SK-N-SH (cell line): ENCODE results near the gene ZNF469. TPM values are rescaled to one million over a fixed set of nuclear protein-coding genes. Genes with fewer than 3 reads are reported as not detected.

Experiments used
- CTCF ChIA-PET: fragments of 300-600, 350-600 bp; formaldehyde crosslinking; extraction: SDS; loops from one replicate; lab custom pipeline; 2021; lab: Yijun Ruan, JAX
- POLR2A ChIA-PET: fragments of 350-600 bp; sonication (Branson Sonifier 250); formaldehyde crosslinking; extraction: SDS; loops from one replicate; lab custom pipeline; 2020; ENCODE audit warnings: antibody characterized with exemption, inconsistent platforms; lab: Yijun Ruan, JAX
- DNase-seq: peaks from one replicate; pipeline ENCODE4 v3.0.0; 2012
- H2AFZ ChIP-seq: fragments of 200-600 bp; sonication (generic); 2 replicates; pipeline ENCODE4 v1.8.1; 2016; ENCODE audit warnings: antibody characterized with exemption, mild to moderate bottlenecking, low read depth
- H3F3A ChIP-seq: fragments of 200-600 bp; sonication (generic); replicated peaks from 2 replicates; pipeline ENCODE3; 2016; ENCODE audit warnings: antibody characterized with exemption, mild to moderate bottlenecking; ENCODE audit not compliant: insufficient read depth
- H3K27ac ChIP-seq, 2 experiments: fragments of 200-500 bp in 1 of 2; fragments of 200-600 bp in 1 of 2; sonication (Bioruptor generic) in 1 of 2; sonication (generic), shearing (Covaris generic) in 1 of 2; 2 replicates each; pipeline versions ENCODE4 v1.5.1 to v1.6.1; 2014 to 2016; ENCODE audit warnings: low read depth in 2 of 2, inconsistent platforms in 1 of 2, low read length in 1 of 2, mild to moderate bottlenecking in 1 of 2, mixed read lengths in 1 of 2
- H3K27me3 ChIP-seq: fragments of 200-600 bp; sonication (generic), shearing (Covaris generic); 2 replicates; pipeline ENCODE4 v1.6.1; 2016; ENCODE audit warnings: mixed run types; ENCODE audit not compliant: insufficient read depth
- H3K36me3 ChIP-seq, 2 experiments: fragments of 200-500 bp in 1 of 2; fragments of 200-600 bp in 1 of 2; sonication (Bioruptor generic) in 1 of 2; sonication (generic) in 1 of 2; replicated peaks in 1 of 2; 2 replicates each; pipeline versions ENCODE3 to v1.5.1; 2014 to 2016; ENCODE audit warnings: low read length in 1 of 2, mild to moderate bottlenecking in 1 of 2; ENCODE audit not compliant: insufficient read depth in 2 of 2, control insufficient read depth in 1 of 2
- H3K4me1 ChIP-seq, 2 experiments: fragments of 200-500 bp in 1 of 2; fragments of 200-600 bp in 1 of 2; sonication (Bioruptor generic) in 1 of 2; sonication (generic), shearing (Covaris generic) in 1 of 2; 2 replicates each; pipeline versions ENCODE4 v1.5.1 to v1.6.1; 2014 to 2016; ENCODE audit warnings: low read depth in 1 of 2, low read length in 1 of 2, mixed run types in 1 of 2; ENCODE audit not compliant: insufficient read depth in 2 of 2, control insufficient read depth in 1 of 2
- H3K4me2 ChIP-seq: fragments of 200-600 bp; sonication (generic), shearing (Covaris generic); 2 replicates; pipeline ENCODE4 v1.6.1; 2017; ENCODE audit warnings: mixed run types
- H3K4me3 ChIP-seq, 2 experiments: fragments of 200-500 bp in 1 of 2; fragments of 200-600 bp in 1 of 2; sonication (Bioruptor generic) in 1 of 2; sonication (generic), shearing (Covaris generic) in 1 of 2; 2 replicates each; pipeline versions ENCODE4 v1.5.1 to v1.8.1; 2014 to 2016; ENCODE audit warnings: low read depth in 2 of 2, inconsistent platforms in 1 of 2, low read length in 1 of 2, mild to moderate bottlenecking in 1 of 2, mixed read lengths in 1 of 2, moderate library complexity in 1 of 2
- H3K79me2 ChIP-seq: fragments of 200-600 bp; sonication (generic); 2 replicates; pipeline ENCODE4 v1.8.1; 2017; ENCODE audit warnings: mild to moderate bottlenecking; ENCODE audit not compliant: insufficient read depth
- H3K9ac ChIP-seq: fragments of 200-600 bp; sonication (generic); 2 replicates; pipeline ENCODE4 v1.6.1; 2017; ENCODE audit warnings: mixed run types
- H3K9me2 ChIP-seq: fragments of 200-600 bp; sonication (generic); 2 replicates; pipeline ENCODE4 v1.6.1; 2017; ENCODE audit warnings: mixed run types
- H3K9me3 ChIP-seq: fragments of 200-600 bp; sonication (generic); 2 replicates; pipeline ENCODE4 v1.6.1; 2017; ENCODE audit warnings: mixed run types, mild to moderate bottlenecking, moderate library complexity
- H4K20me1 ChIP-seq: fragments of 200-600 bp; sonication (generic); 2 replicates; pipeline ENCODE4 v1.6.1; 2017; ENCODE audit warnings: mild to moderate bottlenecking, mixed run types; ENCODE audit not compliant: insufficient read depth
- CTCF ChIP-seq: fragments of 200-600 bp; sonication (generic); IDR thresholded peaks from 2 replicates; pipeline ENCODE4 v1.6.1; 2017; ENCODE audit warnings: antibody characterized with exemption, mild to moderate bottlenecking, moderate library complexity
- ELF1 ChIP-seq: IDR thresholded peaks from 2 replicates; pipeline ENCODE4 v1.4.0; 2012
- EZH2phosphoT487 ChIP-seq: fragments of 200-600 bp; sonication (generic); IDR thresholded peaks from 2 replicates; pipeline ENCODE4 v1.6.1; 2017; ENCODE audit warnings: low read depth, mixed run types, mild to moderate bottlenecking, antibody characterized with exemption, moderate library complexity, borderline replicate concordance
- FOSL2 ChIP-seq: IDR thresholded peaks from 2 replicates; pipeline ENCODE4 v1.4.0; 2012; ENCODE audit warnings: low read depth, mild to moderate bottlenecking, moderate library complexity, borderline replicate concordance
- GABPA ChIP-seq: IDR thresholded peaks from 2 replicates; pipeline ENCODE4 v1.4.0; 2012; ENCODE audit warnings: low read depth, mild to moderate bottlenecking
- MEF2A ChIP-seq: IDR thresholded peaks from 2 replicates; pipeline ENCODE4 v1.4.0; 2012; ENCODE audit warnings: low read depth, borderline replicate concordance
- MXI1 ChIP-seq: IDR thresholded peaks from 2 replicates; pipeline ENCODE4 v1.6.1; 2012; ENCODE audit warnings: mild to moderate bottlenecking, low read depth, low read length, improper control_type of control experiment
- NFIC ChIP-seq: IDR thresholded peaks from 2 replicates; pipeline ENCODE4 v1.4.0; 2012; ENCODE audit warnings: borderline replicate concordance
- PBX3 ChIP-seq: IDR thresholded peaks from 2 replicates; pipeline ENCODE4; 2012
- RAD21 ChIP-seq: IDR thresholded peaks from 2 replicates; pipeline ENCODE4 v1.6.1; 2012; ENCODE audit warnings: mild to moderate bottlenecking, low read length
- RCOR1 ChIP-seq: fragments of 150-350 bp; IDR thresholded peaks from 2 replicates; pipeline ENCODE4 v1.6.1; 2017; ENCODE audit warnings: antibody characterized with exemption, low read length
- REST ChIP-seq: IDR thresholded peaks from 2 replicates; pipeline ENCODE4 v1.6.1; 2012; ENCODE audit warnings: mild to moderate bottlenecking, low read depth, low read length, moderate library complexity
- RFX5 ChIP-seq: IDR thresholded peaks from 2 replicates; pipeline ENCODE4 v1.6.1; 2012; ENCODE audit warnings: mild to moderate bottlenecking, improper control_type of control experiment, low read length
- SIN3A ChIP-seq: IDR thresholded peaks from 2 replicates; pipeline ENCODE4 v1.6.1; 2012; ENCODE audit warnings: low read depth, mild to moderate bottlenecking, low read length, moderate library complexity, borderline replicate concordance
- TCF12 ChIP-seq: IDR thresholded peaks from 2 replicates; pipeline ENCODE4 v1.4.0; 2012
- ZBTB33 ChIP-seq: IDR thresholded peaks from 2 replicates; pipeline ENCODE4 v1.4.0; 2012; ENCODE audit warnings: low read depth, borderline replicate concordance
- WGBS: methylation state at CpG from one replicate; pipeline ENCODE4 v1.1.6; 2017; ENCODE audit warnings: low lambda C conversion rate; 5-methylcytosine and 5-hydroxymethylcytosine counted together
- polyA plus RNA-seq, 3 experiments: library from polyadenylated mRNA; depleted of rRNA; stranded (reverse); fragments of >200 nt; gene quantifications; 2 replicates each; pipeline ENCODE4 v1.2.3, GENCODE V29; 2012

ZNF469 gene
- polyA plus RNA-seq, 1 of the 3 experiments (the other 2 are of a cell fraction): 0.56 TPM

GRCh38 chr16:88345721-88346560 is 36.8 kb upstream of the ZNF469 start (continued):
- no peak for TF ChIP-seq RCOR1
- TF ChIP-seq EZH2phosphoT487: no peak
- no peak for TF ChIP-seq ZBTB33
- TF ChIP-seq MEF2A: no peak
- no peak for TF ChIP-seq NFIC
- TF ChIP-seq RFX5: no peak
- no peak for TF ChIP-seq ELF1
- no peak for TF ChIP-seq FOSL2
- no peak for TF ChIP-seq GABPA

- no peaks in the 10 kb centered on the region for H4K20me1 ChIP-seq
- no peaks in the 10 kb centered on the region; a peak in 1 of 4 replicates for H3K4me1 ChIP-seq
- no peaks in the 10 kb centered on the region for H3K79me2 ChIP-seq
- H3K9me3 ChIP-seq: no peaks in the 10 kb centered on the region
- no peaks in the 10 kb centered on the region for H3K36me3 ChIP-seq
- DNase-seq: no peak
- H3K9ac ChIP-seq: no peak overlapping the region
- 87% methylated on average over 24 of the region's 26 CpGs for WGBS
- no peak overlapping the region for H3K4me2 ChIP-seq
- POLR2A ChIA-PET: no interaction called here
- H3K9me2 ChIP-seq: no peaks in the 10 kb centered on the region
- no peak overlapping the region for H2AFZ ChIP-seq
- no peak for TF ChIP-seq REST
- no peak for TF ChIP-seq TCF12
- no peak for TF ChIP-seq RFX5
- no peak for TF ChIP-seq CTCF
- no peak for TF ChIP-seq PBX3
- no peak for TF ChIP-seq MXI1
- no peak for TF ChIP-seq SIN3A
- TF ChIP-seq RAD21: no peak
- TF ChIP-seq, all 33 proteins: peak for 0
- Histone ChIP-seq H3F3A (no peaks in the 10 kb centered on the region), H3K4me3 (no peak overlapping the region), H3K27ac (no peak overlapping the region), H3K27me3 (no peaks in the 10 kb centered on the region)
- CTCF ChIA-PET: no interaction called here
Measured at GRCh38 chr16:88346680-88347505, 35.9 kb upstream of the ZNF469 start.
